ENCODE results near the gene IL17F. TPM values are rescaled to one million over a fixed set of nuclear protein-coding genes. Genes with fewer than 3 reads are reported as not detected.

Gene IL17F
- total RNA-seq, 1 experiment from 2014 or later: not detected

DNA sequence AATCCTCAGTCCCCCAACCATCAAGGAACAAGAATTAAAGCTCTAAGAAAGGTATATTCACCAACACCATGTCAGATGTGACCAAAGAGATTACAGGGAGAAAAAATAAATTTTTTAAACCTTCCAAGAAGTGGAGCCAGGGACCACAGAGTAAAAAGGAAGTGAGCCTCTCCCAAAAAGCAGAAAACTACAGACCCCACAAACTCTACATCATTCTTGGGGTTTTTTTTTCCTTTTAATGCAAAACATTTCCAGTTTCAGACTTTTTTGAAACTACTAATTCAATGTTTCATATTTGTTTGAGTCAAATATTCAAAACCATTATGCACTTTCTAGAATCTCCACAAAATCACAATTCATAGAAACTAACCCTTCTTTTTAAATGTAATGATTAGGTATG is 6.8 kb upstream of the IL17F start:
- DNase-seq: peak in 1 of 2 experiments; percentile 3
- H3K79me2 ChIP-seq (ENCODE audit: low read depth): no peaks in the 10 kb centered on the region
- H3K27me3 ChIP-seq (ENCODE audit: insufficient read depth, low read depth): peaks cover 83% of the 10 kb centered on the region
- POLR2A ChIA-PET (ENCODE audit: unreplicated experiment): no interaction called here
- H3K4me1 ChIP-seq (replicated peaks; ENCODE audit: insufficient read depth): no peaks in the 10 kb centered on the region
- H2AFZ ChIP-seq: no peak overlapping the region
- H3K27ac ChIP-seq: no peak overlapping the region
- TF ChIP-seq EZH2 (IDR thresholded peaks at IDR 0.05; ENCODE audit: low read depth) (no peak), CTCF (conservative IDR thresholded peaks at IDR 0.05) (no peak)
- H3K9me2 ChIP-seq (ENCODE audit: insufficient read depth): no peaks in the 10 kb centered on the region
- H3F3A ChIP-seq (ENCODE audit: insufficient read depth, low read depth): no peaks in the 10 kb centered on the region
- H3K4me2 ChIP-seq: no peak overlapping the region
- no peaks in the 10 kb centered on the region for H4K20me1 ChIP-seq (ENCODE audit: insufficient read depth)
- intact Hi-C loops (cut with micrococcal nuclease; ENCODE audit: unreplicated experiment): no loop called here
- H3K4me3 ChIP-seq: no peak overlapping the region
- no peaks in the 10 kb centered on the region for H3K9me3 ChIP-seq (ENCODE audit: insufficient read depth, low read depth)
- no peaks in the 10 kb centered on the region for H3K36me3 ChIP-seq (ENCODE audit: low read depth)
- no TSS peak for BruUV-seq (replicated peaks)
- CTCF ChIA-PET: no interaction called here

DNA sequence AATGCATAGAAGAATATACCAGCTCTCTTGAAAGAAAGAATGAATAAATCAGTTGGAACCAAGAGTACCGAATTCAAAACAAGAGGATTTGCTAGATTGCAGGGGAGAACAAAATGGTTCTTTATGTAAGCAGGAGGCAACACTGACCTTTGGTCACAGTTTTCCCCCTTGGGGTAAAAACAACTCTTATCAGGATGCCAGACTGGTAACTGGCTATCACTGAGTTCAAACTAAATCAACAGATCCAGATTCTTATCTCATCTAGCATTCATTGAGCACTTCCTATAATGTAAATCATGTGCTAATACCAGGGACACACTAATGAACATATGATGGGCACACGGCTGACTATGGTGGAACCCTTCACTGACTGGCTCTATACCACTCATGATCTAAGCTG is 4.8 kb upstream of the IL17F start:
- no peaks in the 10 kb centered on the region for H3K79me2 ChIP-seq (ENCODE audit: low read depth)
- H3K4me3 ChIP-seq: no peak overlapping the region
- H3K9me3 ChIP-seq (ENCODE audit: insufficient read depth, low read depth): 0 out of 2 replicates have a peak, but pooled peaks cover 2% of the 10 kb centered on the region
- no peak for DNase-seq
- H3K36me3 ChIP-seq (ENCODE audit: low read depth): no peaks in the 10 kb centered on the region
- POLR2A ChIA-PET (ENCODE audit: unreplicated experiment): no interaction called here
- H3F3A ChIP-seq (ENCODE audit: insufficient read depth, low read depth): no peaks in the 10 kb centered on the region
- no peaks in the 10 kb centered on the region for H3K9me2 ChIP-seq (ENCODE audit: insufficient read depth)
- TF ChIP-seq CTCF (conservative IDR thresholded peaks at IDR 0.05) (no peak), EZH2 (IDR thresholded peaks at IDR 0.05; ENCODE audit: low read depth) (no peak)
- peaks cover 94% of the 10 kb centered on the region for H3K27me3 ChIP-seq (ENCODE audit: insufficient read depth, low read depth)
- H3K27ac ChIP-seq: no peak overlapping the region
- no TSS peak for BruUV-seq (replicated peaks)
- CTCF ChIA-PET: interaction anchor here (0.5 to 0.7 kb wide), 2 partner anchors 61 to 145 kb away, joined by 3 to 6 read pairs; no protein-coding TSS in a partner anchor
- H2AFZ ChIP-seq: no peak overlapping the region
- no peaks in the 10 kb centered on the region for H4K20me1 ChIP-seq (ENCODE audit: insufficient read depth)
- no peaks in the 10 kb centered on the region for H3K4me1 ChIP-seq (replicated peaks; ENCODE audit: insufficient read depth)
- H3K4me2 ChIP-seq: no peak overlapping the region
- intact Hi-C loops (cut with micrococcal nuclease; ENCODE audit: unreplicated experiment): no loop called here

DNA sequence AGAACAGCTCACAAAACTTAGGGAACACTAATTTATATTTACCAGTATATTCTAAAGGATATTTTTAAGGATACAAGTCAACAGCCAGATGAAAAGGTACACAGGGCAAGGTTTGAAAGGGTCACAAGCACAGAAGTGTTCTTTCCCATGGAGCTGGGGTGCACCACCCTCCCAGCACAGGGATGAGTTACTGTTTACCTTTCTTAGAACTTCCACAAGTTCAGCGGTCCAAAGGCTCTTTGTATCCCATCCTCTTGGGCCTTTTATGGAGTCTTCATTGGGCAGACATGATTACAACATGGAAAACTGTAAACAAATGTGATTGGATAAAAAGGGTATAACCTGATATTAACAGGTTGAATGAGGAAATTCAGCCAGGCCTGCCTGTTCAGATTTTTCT is 1.1 kb upstream of the IL17F start:
- Histone ChIP-seq H3K27ac (no peak overlapping the region), H3K9me2 (ENCODE audit: insufficient read depth) (no peaks in the 10 kb centered on the region), H3K4me2 (no peak overlapping the region), H4K20me1 (ENCODE audit: insufficient read depth) (no peaks in the 10 kb centered on the region), H3K4me1 (replicated peaks; ENCODE audit: insufficient read depth) (no peaks in the 10 kb centered on the region), H3F3A (ENCODE audit: insufficient read depth, low read depth) (no peaks in the 10 kb centered on the region), H3K9me3 (ENCODE audit: insufficient read depth, low read depth) (0 out of 2 replicates have a peak, but pooled peaks cover 2% of the 10 kb centered on the region), H3K36me3 (ENCODE audit: low read depth) (no peaks in the 10 kb centered on the region), H3K4me3 (no peak overlapping the region), H2AFZ (no peak overlapping the region), H3K79me2 (ENCODE audit: low read depth) (no peaks in the 10 kb centered on the region), H3K27me3 (ENCODE audit: insufficient read depth, low read depth) (peaks cover 93% of the 10 kb centered on the region)
- no TSS peak for BruUV-seq (replicated peaks)
- POLR2A ChIA-PET (ENCODE audit: unreplicated experiment): interaction anchor here (0.5 kb wide), 1 partner anchor 17 kb away, joined by 5 read pairs; no protein-coding TSS in a partner anchor
- TF ChIP-seq EZH2 (IDR thresholded peaks at IDR 0.05; ENCODE audit: low read depth): no peak
- no peak for TF ChIP-seq CTCF (conservative IDR thresholded peaks at IDR 0.05)
- intact Hi-C loops (cut with micrococcal nuclease; ENCODE audit: unreplicated experiment): no loop called here
- DNase-seq: no peak
- CTCF ChIA-PET: no interaction called here

Data from PC-9 (cell line).